Right ventricle myocardium inferior (tissue), 1 donor: Measurements from ENCODE around the gene PAK1. TPM values are rescaled to one million over a fixed set of nuclear protein-coding genes. Genes with fewer than 3 reads are reported as not detected.

ENCODE experiments used
- ATAC-seq: fragments of 200-7000 bp; cut with Tn5 transposase; one replicate; pipeline ENCODE4 v1.9.1; 2020; ENCODE audit warnings: mild to moderate bottlenecking, moderate library complexity
- DNase-seq: peaks from one replicate; pipeline ENCODE4 v3.0.0; 2021; ENCODE audit errors: missing footprints
- intact Hi-C: fragments of 100-400 bp; cut with DNase I; formaldehyde crosslinking; loops from one replicate; pipeline ENCODE4 v1.11.0; 2022
- total RNA-seq: library from RNA; stranded (reverse); fragmentation: NEBNext Ultra II Directional; extraction: Animal tissue kit (Norgen Biotek cat#: 25700); gene quantifications from one replicate; pipeline ENCODE4 v1.2.1, GENCODE V29; 2021
- donor health status: DM: no; HTN: yes; CAD: no; lungs with severe emphysema.

PAK1 gene
- total RNA-seq, 1 donor from 2014 or later, result 10.1 TPM

DNA sequence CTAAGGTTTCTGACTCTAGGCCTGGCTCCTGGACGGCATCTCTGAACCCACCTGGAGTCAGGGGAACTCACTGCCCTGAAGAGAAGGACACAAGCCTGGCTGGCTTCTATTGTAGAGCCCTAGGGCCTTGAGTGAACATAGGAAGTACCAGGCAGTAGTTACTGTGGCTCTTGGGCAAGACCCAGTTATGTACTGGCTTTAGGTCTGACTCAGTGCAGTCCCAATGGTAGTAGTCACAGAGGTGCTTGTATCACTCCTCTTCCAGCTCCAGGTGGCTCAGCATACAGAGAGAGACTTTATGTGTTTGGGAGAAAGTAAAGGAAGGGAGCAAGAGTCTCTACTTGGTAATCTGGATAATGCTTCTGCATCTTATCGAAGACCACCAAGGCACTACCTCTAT is 13.9 kb upstream of the PAK1 start:
- DNase-seq (no peak), ATAC-seq (no peak)
- intact Hi-C loops, result no loop called here

GRCh38 chr11:77479746-77480352 is 6.0 kb upstream of the PAK1 start:
- ATAC-seq (no peak), DNase-seq (no peak)
- intact Hi-C loops, result no loop called here

DNA sequence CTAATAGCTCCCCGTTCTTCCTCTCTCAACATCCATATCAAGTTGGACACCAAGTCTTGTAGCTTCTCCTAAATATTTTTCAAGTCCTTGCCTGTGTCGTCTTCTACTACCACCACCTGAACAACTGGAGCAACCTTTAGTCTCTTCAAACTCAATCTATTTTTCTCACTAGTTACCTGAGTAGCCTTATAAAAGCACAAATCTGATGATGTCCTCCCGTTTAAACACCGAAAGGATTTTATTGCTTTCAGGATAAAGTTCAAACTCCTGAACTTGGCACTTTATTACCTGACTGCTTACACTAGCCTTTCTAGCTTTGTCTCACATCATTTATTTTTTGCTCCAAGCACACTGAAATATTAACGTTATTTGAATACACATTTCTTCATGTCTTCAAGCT is 1.3 kb upstream of the PAK1 start:
- DNase-seq (no peak), ATAC-seq (no peak)
- intact Hi-C loops, result no loop called here

DNA sequence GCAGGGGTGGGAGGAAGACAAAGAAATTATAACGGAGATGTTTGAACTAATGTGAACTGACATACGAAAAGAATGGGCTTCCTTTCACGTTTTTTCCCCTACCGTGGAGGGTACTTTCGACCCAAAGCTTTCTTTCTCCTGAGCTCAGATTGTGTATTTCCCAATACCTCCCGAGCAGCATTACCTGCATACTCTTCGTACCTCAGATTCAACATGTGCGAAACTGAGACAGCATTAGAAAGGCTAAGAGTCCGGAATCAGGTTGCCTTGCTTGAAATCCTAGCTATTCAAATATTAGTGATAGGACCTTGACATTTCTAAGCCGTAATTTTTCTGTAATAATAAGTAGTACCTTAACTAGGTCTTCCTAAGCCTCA is 778 bp upstream of the PAK1 start:
- DNase-seq (no peak), ATAC-seq (no peak)
- intact Hi-C loops, result no loop called here

- ATAC-seq (peak; percentile 68), DNase-seq (peak; percentile 80)
- intact Hi-C loops, result no loop called here
Observed at GRCh38 chr11:77472991-77473800, 698 bp downstream of the PAK1 start.

DNA sequence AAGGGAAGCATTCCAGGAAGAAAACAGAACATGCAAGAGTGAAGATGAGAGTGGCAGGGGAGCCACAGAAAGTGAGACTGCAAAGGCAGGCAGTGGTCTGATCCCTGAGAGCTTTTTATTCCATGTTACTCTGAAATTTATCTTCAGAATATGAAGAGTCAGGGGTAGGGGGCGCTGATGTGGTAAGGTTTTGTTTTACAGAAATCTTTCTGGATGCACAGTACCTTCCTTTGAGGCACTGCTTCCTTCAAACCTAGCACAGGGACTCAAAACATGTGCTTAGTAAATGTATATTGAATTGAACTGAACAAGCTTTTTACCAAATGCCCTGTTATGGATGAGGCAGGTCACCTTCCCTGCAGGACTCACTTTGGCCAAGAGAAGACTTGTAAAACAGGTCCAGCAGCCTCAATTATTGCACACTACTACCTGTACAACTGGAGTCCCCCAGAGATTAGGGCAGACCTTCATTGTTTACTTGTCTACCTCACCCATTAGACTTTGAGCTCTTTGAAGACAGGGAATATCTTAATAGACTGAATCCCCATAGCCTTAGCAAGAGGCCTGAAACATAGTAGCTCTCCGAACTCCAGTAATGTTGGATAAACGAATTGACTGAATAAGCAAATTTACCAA is 2.2 kb downstream of the PAK1 start:
- intact Hi-C loops, result no loop called here
- no peak for DNase-seq
- ATAC-seq, result no peak

- no peak for ATAC-seq
- no peak for DNase-seq
- intact Hi-C loops, result no loop called here
Observed at GRCh38 chr11:77470971-77471370, 2.9 kb downstream of the PAK1 start.

DNA sequence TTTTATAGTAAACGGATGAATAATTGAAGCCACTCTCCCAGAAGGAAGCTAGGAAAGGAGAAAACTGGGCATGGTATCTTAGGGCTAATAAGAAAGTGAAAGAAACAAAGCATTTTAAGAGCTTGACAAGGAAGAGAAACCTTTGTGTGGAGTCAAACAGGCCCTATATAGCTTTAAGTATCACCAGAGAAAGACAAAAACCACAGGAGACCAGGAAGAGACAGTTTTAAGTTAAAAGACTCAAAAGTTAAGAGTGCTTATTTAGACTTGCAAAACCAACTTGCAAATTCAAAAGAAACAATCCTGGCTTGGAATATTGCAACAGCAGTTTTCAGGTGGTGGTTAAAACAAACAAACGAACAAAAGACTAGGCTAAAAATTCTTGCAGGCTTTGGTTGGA is 3.4 kb downstream of the PAK1 start:
- intact Hi-C loops, result no loop called here

DNA sequence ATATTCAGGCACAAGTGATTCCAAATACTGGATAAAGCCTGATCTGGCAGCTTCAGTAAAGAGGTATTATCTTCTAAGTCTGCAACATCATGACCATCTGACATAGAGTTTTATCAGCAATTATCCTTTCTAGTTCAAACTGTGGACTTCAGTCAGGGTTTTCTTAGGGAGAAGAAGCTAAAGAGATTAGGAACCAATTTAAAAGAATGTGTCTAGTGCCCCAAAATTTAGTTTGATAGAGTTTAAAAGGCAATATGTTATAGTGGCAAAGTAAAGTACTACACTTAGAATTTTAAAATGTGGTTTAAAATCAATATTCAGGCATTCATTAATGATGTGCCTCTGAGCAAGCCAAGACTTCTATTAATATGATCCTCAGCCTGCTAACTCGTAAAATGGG is 5.4 kb downstream of the PAK1 start:
- no peak for ATAC-seq
- intact Hi-C loops, result no loop called here
- DNase-seq, result no peak

More for the DNA sequence above, 3.4 kb downstream of the PAK1 start:
- ATAC-seq (no peak), DNase-seq (no peak)

- DNase-seq (no peak), ATAC-seq (no peak)
- intact Hi-C loops, result no loop called here
Observed at GRCh38 chr11:77467993-77468392, 5.9 kb downstream of the PAK1 start.

DNA sequence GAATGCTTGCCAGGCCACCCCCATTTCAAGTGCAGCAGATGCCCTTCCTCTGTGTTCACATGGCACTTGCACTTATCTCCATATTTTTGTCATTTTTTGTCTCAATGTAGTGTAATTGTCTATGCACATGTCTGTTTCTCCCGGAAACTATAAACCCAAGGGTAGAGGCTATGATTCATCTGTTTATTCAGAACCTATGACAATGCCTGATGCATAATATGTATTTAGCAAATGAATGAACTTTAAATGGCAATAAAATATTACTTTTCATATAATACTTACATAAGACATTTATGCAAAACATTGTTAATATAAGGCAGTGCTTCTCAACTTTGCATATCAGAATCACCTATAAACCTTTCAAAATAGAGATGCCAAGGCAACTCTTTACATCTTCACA is 6.7 kb downstream of the PAK1 start:
- ATAC-seq (no peak), DNase-seq (no peak)
- intact Hi-C loops, result no loop called here

DNA sequence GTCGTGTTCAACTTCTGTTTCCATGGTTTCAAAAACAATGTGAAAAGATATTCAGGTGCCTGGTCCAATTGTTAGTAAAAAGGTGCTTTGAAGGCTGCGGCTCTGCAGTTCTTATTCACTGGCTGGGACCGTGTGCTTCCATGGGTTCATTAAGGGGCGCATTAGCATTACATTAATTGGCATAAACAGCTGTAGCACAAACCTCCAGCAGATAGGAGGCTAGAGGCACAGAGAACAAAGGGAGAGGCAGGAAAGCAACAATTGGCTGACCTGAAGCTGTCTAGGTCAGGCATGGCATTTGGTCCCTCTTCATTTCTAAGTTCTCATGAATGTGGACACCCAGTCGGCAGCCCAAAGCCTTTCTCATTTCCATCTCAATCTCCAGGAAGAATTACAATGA is 16.6 kb downstream of the PAK1 start:
- no peak for DNase-seq
- intact Hi-C loops, result no loop called here
- no peak for ATAC-seq

- intact Hi-C loops, result no loop called here
- no peak for DNase-seq
- ATAC-seq, result no peak
Observed at GRCh38 chr11:77455740-77456139, 18.2 kb downstream of the PAK1 start.

DNA sequence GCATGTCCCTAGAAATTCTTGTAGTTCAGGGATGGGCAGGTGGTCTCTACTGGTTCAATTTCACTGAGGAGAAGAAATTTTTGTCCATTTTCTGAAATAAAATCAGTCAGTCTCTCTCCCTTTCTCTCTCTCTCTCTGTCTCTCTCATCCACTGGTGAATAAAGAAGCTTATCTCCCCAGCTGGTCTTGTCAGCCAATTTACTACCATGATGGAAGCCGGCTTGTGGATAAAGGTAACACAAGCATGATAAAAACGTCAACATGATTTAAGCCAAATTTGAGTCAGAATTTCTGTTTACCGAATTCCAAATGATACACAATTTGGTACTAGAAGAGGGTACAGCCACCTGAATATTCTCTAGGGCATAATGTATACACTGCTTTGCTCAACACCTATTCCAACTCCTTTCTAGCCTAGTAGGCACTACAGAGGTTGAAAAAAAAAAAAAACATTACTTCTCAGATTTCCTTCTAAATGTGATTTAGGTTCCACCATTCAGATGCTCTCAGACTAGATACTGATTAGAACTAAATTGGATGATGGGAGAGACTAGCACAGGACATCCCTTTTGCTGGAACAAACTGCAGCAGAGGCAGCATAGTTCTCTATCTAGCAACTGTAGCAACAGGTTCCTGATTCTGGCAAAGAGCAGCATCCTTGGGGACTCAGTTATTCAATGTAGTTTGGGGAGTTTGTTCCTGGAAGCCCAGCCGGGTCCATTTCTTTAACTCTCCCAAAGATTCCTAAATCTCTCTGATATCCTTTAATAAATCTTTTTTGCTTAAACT is 18.8 kb downstream of the PAK1 start:
- ATAC-seq (no peak), DNase-seq (no peak)
- intact Hi-C loops, result no loop called here

DNA sequence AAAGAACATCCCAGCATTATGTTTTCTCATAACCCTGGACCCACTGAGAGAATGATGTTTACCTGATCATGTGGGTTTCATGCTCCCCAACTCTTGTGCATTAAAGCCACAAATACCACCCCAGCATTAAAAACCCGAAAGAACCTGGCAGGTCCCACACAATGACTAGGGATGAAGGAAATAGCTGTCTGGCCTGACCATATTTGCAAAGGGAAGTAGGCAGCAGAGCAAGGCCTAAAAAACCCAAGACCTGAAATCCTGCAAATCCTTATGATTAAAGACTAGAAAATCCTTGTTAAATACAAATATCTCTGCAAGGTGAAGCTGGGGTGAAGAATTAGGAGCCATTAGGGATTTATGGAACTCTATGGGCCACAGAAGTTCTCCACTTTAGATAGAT is 23.7 kb downstream of the PAK1 start:
- intact Hi-C loops, result no loop called here
- ATAC-seq (no peak), DNase-seq (no peak)

DNA sequence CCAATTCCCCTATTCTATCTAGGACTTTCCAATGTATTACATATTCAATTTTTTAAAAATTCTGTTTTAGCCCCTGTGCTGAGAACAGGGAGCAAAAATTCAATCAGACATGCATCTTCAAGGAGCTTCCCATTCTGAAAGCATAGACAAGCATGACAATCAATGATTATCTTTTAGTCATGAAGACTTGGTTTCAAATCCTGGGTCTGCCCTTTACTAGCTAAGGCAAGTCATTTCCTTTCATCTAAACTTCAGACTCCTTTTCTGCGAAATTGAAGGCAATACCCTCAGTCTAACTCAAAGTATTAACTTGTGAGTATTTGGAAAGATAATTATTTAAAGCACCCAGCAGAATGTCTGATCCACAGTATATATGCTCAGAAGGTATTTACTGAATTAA is 24.1 kb downstream of the PAK1 start:
- intact Hi-C loops, result no loop called here
- no peak for ATAC-seq
- no peak for DNase-seq

DNA sequence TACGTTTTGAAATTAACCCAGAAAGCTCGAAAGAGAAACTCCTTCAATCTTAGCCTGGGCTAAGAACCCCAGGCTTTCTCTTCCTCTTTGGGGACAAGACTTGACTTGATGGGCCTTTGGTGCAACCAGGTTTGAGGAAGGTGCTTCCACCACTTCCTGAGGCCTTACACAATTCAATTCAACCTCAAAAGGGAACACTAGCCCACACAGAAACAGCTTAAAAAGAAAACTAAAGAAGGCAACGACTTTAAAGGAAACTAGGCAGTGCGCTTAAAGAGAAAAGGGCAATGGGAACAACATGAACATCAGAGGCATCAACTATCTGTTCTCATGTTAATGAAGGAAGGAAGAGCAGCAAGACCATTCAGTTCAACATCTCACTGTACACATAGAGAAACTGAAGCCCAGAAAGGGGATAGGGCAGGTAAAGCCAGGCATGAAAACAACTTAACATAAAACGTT is 24.8 kb downstream of the PAK1 start:
- intact Hi-C loops, result no loop called here
- no peak for ATAC-seq
- DNase-seq, result no peak

GRCh38 chr11:77448269-77448668 is 25.6 kb downstream of the PAK1 start:
- intact Hi-C loops, result no loop called here
- no peak for DNase-seq
- no peak for ATAC-seq

DNA sequence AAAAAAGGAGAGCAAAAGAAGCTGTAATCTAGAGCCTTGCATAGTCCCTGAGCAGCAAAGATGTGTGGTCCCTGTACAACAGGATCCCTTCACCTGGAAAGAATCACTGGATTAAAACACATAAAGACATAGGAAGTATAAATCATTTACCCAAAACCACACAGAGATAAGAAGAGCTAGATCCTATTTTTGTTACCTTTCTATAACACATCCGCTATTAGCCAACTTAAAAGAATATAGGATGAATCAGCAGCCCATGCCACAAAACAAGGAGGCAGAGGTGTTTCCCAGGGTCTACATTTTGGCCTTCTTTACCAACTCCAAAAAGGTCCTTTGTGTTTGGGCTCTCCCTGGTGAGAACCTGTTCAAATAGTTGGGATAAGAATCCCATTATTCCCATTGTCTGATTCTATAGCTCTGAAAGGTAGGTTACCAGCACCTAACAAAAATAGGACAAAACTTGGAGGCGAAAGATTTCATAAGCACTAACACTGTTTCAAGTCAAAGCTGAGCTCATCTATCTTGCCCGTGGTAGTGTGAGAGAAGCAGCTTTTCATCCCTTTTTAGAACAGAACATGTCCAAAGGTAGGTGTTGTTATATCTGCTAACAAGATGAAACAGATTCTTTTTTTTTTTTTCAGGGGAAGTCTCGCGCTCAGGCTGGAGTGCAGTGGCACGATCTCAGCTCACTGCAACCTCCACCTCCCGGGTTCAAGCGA is 26.8 kb downstream of the PAK1 start:
- intact Hi-C loops, result no loop called here
- ATAC-seq (no peak), DNase-seq (no peak)
